Stimulated activated CD8-positive, alpha-beta memory T cell treated with anti-CD3 and anti-CD28 coated beads, Interleukin-2, amount 100 ng/mL, for 1 hour (primary cell): Measurements from ENCODE around the gene RAB11FIP5.
"Not testable (repeated sequence)": the region's sequence is repeated elsewhere in the genome, so short reads cannot be mapped to it uniquely, and the experiment has no call there.

Source experiments
- DNase-seq, 2 donors: peaks; one replicate each; pipeline ENCODE4 v3.0.0-alpha.2; 2020; ENCODE audit warnings: low read depth in 2 of 2

The RAB11FIP5 gene

GRCh38 chr2:73112913-73113854 lies at the start of gene RAB11FIP5:
TSS of gene RAB11FIP5 (minus strand) at chr2:73112948. CDS start at chr2:73112777, 171 bp downstream.
- DNase-seq = peak; percentile 52 to 63

GRCh38 chr2:73156539-73157124 lies 43.9 kb upstream of the RAB11FIP5 start:
- peak in 1 of 2 donors; percentile 12 for DNase-seq

DNA sequence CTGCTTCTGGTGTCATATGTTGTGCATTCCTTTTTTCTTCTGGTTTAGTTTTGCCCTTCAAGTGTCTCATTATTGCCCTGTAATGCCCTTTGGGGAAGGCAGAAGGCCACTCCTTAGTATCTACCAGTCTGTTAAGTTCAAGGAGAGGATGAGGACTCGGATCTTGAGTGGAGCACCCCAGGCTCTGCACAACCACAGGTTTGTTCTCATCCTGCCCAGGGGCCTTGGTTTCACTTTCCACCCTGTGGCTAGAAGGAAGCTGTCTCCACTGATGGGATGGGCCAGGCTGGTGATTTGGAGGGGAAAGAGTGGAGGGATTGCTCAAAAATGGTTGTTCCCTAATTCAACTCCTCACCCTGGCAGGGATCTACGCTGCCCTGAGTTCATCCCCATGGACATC lies 30.2 kb upstream of the RAB11FIP5 start:
- DNase-seq = no peak

- DNase-seq = no peak
Observed at GRCh38 chr2:73141896-73142295, 29.1 kb upstream of the RAB11FIP5 start.

DNA sequence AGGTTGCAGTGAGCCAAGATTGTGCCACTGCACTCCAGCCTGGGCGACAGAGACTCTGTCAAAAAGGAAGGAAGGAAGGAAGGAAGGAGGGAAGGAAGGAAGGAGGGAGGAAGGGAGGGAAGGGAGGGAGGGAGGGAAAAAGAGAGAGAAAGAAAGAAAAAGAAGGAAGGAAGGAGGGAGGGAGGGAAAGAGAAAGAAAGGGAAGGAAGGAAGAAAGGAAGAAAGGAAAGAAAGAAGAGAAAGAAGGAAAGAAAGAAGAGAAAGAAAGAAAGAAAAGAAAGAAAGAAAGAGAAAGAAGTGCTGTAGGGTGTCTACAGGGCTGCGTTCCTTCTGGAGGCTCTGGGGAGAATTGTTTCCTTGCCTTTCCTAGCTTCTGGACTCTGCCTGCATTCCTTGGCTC lies 22.5 kb upstream of the RAB11FIP5 start:
- no peak for DNase-seq

GRCh38 chr2:73134471-73134870 lies 21.7 kb upstream of the RAB11FIP5 start:
- DNase-seq = no peak

GRCh38 chr2:73133566-73134197 lies 20.9 kb upstream of the RAB11FIP5 start:
- DNase-seq = no peak

GRCh38 chr2:73131807-73132206 lies 19.1 kb upstream of the RAB11FIP5 start:
- DNase-seq = no peak

DNA sequence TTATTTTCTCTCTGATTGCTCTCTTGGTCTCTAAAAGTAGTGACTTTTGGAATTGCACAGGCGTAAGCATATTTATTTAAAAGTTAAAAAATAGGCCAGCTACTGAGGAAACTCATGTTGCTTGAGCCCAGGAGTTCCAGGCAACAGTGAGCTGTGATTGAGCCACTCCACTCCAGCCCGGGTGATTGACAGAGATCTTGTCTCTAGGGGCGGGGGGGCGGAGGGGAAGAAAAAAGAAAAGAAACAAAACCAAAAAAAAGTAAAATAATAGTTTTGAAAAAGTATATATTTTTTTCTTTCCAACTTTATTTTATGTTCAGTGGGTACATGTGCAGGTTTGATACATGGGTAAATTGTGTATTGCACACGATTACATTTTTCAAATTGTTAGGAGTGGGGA lies 18.0 kb upstream of the RAB11FIP5 start:
- DNase-seq = no peak

- no peak for DNase-seq
Observed at GRCh38 chr2:73128841-73129535, 16.2 kb upstream of the RAB11FIP5 start.

- DNase-seq = no peak
Observed at GRCh38 chr2:73122536-73122935, 9.8 kb upstream of the RAB11FIP5 start.

- not testable (repeated sequence) for DNase-seq
Observed at GRCh38 chr2:73119611-73120239, 7.0 kb upstream of the RAB11FIP5 start.

GRCh38 chr2:73117441-73117840 lies 4.7 kb upstream of the RAB11FIP5 start:
- no peak for DNase-seq

DNA sequence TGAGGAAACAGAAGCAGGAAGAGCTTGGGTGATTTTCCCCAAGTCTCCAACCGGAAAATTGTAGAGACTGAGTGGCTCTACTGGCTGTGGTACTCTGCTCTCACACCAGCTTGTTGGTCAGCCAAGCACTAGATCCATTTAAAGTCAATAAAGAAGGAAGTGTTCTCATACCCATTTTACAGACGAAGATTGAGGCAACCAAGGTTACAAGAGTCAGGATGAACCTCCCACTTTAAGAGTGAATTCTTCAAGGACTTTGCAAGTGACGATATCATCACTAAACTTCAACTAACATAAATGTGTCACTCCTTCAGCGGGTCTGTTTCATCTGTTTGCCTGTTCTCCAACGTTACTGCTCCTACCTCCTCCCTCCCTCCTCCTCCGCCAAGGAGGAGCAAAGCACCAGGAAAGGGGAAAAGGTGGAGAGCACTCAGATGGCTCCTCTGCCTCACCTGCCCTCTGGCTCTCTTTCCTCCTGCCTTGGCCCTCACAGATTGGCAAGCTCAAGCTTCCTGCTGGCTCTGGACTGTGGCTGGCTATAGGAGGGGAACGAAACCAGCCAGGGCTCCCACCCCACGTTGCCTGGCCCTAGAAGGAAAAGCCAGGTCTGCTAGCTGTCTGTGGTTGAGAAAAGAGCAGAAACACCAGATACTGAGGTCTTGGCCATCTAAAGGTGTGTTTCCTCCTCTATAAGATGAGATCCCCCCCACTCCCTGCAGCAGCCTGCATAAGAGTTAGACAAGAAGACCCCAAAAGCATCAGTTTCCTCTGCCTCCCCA lies 3.6 kb upstream of the RAB11FIP5 start:
- DNase-seq = no peak

DNA sequence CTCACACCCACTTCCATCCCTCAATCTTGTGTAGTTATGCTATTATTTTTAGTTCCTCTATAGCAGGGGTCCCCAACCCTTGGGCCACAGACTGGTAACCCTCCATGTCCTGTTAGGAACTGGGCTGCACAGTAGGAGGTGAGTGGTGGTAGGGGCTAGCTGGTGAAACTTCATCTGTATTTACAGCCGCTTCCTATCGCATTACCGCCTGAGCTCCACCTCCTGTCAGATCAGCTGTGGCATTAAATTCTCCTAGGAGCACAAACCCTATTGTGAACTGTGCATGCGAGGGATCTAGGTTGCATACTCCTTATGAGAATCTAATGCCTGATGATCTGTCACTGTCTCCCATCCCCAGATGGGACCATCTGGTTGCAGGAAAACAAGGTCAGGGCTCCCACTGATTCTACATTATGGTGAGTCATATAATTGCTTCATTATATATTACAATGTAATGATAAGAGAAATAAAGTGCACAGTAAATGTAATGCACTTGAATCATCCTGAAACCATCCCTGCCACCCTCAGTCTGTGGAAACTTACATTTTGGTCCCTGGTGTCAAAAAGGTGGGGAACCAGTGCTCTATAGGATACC lies 1.6 kb upstream of the RAB11FIP5 start:
- no peak for DNase-seq

- DNase-seq = no peak
Observed at GRCh38 chr2:73112026-73112912, 479 bp downstream of the RAB11FIP5 start.

- no peak for DNase-seq
Observed at GRCh38 chr2:73111073-73112025, 1.4 kb downstream of the RAB11FIP5 start.
